ENCODE results near the gene ODAD4. TPM values are rescaled to one million over a fixed set of nuclear protein-coding genes. Genes with fewer than 3 reads are reported as not detected.

Gene ODAD4
- total RNA-seq, 1 donor from 2014 or later: 0.98 TPM

DNA sequence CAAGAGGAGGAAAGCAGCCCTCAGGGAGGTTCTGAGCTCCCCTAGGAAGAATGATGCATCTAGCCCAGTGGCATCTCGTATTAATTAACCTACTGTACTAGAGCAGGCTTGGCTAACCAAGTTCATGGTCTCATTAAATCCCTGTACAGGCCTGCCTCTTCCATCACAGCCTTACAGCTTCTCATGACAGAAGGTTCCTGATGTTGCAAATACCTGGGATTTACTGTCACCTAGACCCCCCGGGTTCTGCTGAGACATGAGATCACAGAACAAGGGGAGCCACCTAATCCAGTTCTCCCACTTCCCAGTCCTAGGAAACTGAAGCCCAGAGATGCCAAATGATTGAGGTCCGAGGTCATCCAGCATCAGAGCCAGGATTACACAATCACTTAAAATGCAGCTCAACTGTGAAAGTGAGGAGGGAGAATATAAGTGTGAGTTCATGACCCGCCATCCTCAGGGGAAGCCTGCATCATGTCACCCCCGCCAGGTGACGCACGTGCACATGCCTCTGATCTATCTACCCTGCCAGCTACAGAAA, 35.6 kb upstream of the ODAD4 start:
- H3K27me3 ChIP-seq (ENCODE audit: insufficient read depth, low read length): no peaks in the 10 kb centered on the region
- H3K27ac ChIP-seq (ENCODE audit: low read depth, low read length): peak overlapping the region; percentile 61
- peak overlapping the region; percentile 16 for H3K4me2 ChIP-seq (ENCODE audit: low read length)
- H2AFZ ChIP-seq (ENCODE audit: low read depth, low read length): no peak overlapping the region
- no peak overlapping the region for H3K4me3 ChIP-seq (ENCODE audit: insufficient read depth, low read depth, low read length)
- Mint-ChIP-seq H3K4me3 (ENCODE audit: unreplicated experiment) (peak overlapping the region; percentile 62), H3K27me3 (ENCODE audit: low read depth, unreplicated experiment) (no peaks in the 10 kb centered on the region), H3K36me3 (ENCODE audit: low read depth, unreplicated experiment) (peaks cover 22% of the 10 kb centered on the region), H3K9me3 (ENCODE audit: unreplicated experiment) (no peaks in the 10 kb centered on the region), H3K4me1 (ENCODE audit: low read depth, unreplicated experiment) (peaks cover 21% of the 10 kb centered on the region), H3K27ac (ENCODE audit: unreplicated experiment) (peak overlapping the region; percentile 89)
- H3K79me2 ChIP-seq (ENCODE audit: insufficient read depth, low read length): peaks cover 50% of the 10 kb centered on the region
- FAIRE-seq (peak; percentile 13), DNase-seq (ENCODE audit: low read depth) (peak; percentile 72)
- peaks cover 84% of the 10 kb centered on the region for H4K20me1 ChIP-seq (ENCODE audit: insufficient read depth, low read length)
- TF ChIP-seq, protein P1, sequence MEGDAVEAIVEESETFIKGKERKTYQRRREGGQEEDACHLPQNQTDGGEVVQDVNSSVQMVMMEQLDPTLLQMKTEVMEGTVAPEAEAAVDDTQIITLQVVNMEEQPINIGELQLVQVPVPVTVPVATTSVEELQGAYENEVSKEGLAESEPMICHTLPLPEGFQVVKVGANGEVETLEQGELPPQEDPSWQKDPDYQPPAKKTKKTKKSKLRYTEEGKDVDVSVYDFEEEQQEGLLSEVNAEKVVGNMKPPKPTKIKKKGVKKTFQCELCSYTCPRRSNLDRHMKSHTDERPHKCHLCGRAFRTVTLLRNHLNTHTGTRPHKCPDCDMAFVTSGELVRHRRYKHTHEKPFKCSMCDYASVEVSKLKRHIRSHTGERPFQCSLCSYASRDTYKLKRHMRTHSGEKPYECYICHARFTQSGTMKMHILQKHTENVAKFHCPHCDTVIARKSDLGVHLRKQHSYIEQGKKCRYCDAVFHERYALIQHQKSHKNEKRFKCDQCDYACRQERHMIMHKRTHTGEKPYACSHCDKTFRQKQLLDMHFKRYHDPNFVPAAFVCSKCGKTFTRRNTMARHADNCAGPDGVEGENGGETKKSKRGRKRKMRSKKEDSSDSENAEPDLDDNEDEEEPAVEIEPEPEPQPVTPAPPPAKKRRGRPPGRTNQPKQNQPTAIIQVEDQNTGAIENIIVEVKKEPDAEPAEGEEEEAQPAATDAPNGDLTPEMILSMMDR (IDR thresholded peaks at IDR 0.05; ENCODE audit: insufficient read depth, low read depth, low read length): no peak
- TF ChIP-seq EZH2 (IDR thresholded peaks at IDR 0.05; ENCODE audit: insufficient read depth, low read length): no peak
- H3K36me3 ChIP-seq (ENCODE audit: insufficient read depth, low read length): peaks cover 77% of the 10 kb centered on the region
- H3K9ac ChIP-seq (ENCODE audit: low read length): peak overlapping the region; percentile 16
- H3K4me1 ChIP-seq (ENCODE audit: insufficient read depth, low read length): peaks cover 14% of the 10 kb centered on the region
- H3K9me3 ChIP-seq (ENCODE audit: insufficient read depth, low read depth, low read length): no peaks in the 10 kb centered on the region

DNA sequence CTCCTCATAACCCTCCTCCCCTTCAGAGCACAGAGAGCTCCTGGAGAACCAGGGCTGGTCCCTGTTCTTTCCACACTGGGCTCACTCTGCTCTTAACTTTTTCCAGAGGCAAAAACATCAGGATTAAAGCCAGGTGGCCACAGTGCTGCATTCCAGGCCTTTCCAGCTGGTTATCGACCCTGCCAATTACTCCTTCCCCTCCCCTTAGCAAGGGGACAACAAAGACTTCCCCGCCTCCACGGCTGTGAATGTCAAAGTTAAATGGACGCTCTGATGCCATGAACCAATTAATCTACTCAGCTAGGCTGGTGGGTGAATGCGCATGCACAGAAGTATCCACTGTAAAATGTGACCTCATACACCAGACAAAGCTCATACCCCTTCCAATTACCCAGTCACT, 34.8 kb upstream of the ODAD4 start:
- Histone ChIP-seq H3K4me3 (ENCODE audit: insufficient read depth, low read depth, low read length) (no peak overlapping the region), H3K9ac (ENCODE audit: low read length) (peak overlapping the region; percentile 39), H4K20me1 (ENCODE audit: insufficient read depth, low read length) (peaks cover 86% of the 10 kb centered on the region), H3K4me1 (ENCODE audit: insufficient read depth, low read length) (peaks cover 14% of the 10 kb centered on the region), H3K79me2 (ENCODE audit: insufficient read depth, low read length) (peaks cover 51% of the 10 kb centered on the region), H3K4me2 (ENCODE audit: low read length) (peak overlapping the region; percentile 16), H3K27me3 (ENCODE audit: insufficient read depth, low read length) (no peaks in the 10 kb centered on the region), H3K36me3 (ENCODE audit: insufficient read depth, low read length) (peaks cover 78% of the 10 kb centered on the region), H3K9me3 (ENCODE audit: insufficient read depth, low read depth, low read length) (no peaks in the 10 kb centered on the region), H2AFZ (ENCODE audit: low read depth, low read length) (no peak overlapping the region), H3K27ac (ENCODE audit: low read depth, low read length) (peak overlapping the region; percentile 61)
- Mint-ChIP-seq H3K27ac (ENCODE audit: unreplicated experiment) (peak overlapping the region; percentile 89), H3K4me1 (ENCODE audit: low read depth, unreplicated experiment) (peaks cover 21% of the 10 kb centered on the region), H3K9me3 (ENCODE audit: unreplicated experiment) (no peaks in the 10 kb centered on the region), H3K4me3 (ENCODE audit: unreplicated experiment) (peak overlapping the region; percentile 30), H3K36me3 (ENCODE audit: low read depth, unreplicated experiment) (peaks cover 22% of the 10 kb centered on the region), H3K27me3 (ENCODE audit: low read depth, unreplicated experiment) (no peaks in the 10 kb centered on the region)
- FAIRE-seq: no peak
- TF ChIP-seq EZH2 (IDR thresholded peaks at IDR 0.05; ENCODE audit: insufficient read depth, low read length): no peak
- TF ChIP-seq, protein P1 (IDR thresholded peaks at IDR 0.05; ENCODE audit: insufficient read depth, low read depth, low read length): no peak
- DNase-seq (ENCODE audit: low read depth): peak; percentile 31

DNA sequence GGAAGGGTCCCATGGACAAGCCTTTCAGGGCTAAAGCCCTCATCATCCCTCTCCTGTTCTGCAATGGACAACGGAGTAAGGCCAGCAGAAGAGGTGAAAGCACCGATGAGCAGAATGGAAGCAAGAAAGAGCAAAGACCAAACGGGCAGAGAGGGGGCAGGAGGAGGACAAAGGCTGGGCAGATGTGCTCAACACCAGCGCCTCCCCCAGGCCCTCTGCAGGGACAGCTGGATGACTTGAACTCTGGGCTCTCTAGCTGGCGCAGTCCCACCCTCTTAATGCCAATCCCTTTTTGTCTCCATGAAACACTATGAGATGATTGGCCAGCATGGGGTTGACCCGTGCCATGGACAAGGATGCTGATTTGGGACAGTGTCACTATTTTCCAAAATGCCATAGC, 33.7 kb upstream of the ODAD4 start:
- Histone ChIP-seq H2AFZ (ENCODE audit: low read depth, low read length) (no peak overlapping the region), H3K36me3 (ENCODE audit: insufficient read depth, low read length) (peaks cover 79% of the 10 kb centered on the region), H3K4me3 (ENCODE audit: insufficient read depth, low read depth, low read length) (no peak overlapping the region), H3K4me2 (ENCODE audit: low read length) (no peak overlapping the region), H4K20me1 (ENCODE audit: insufficient read depth, low read length) (peaks cover 89% of the 10 kb centered on the region), H3K79me2 (ENCODE audit: insufficient read depth, low read length) (peaks cover 52% of the 10 kb centered on the region), H3K9ac (ENCODE audit: low read length) (no peak overlapping the region), H3K27ac (ENCODE audit: low read depth, low read length) (no peak overlapping the region), H3K9me3 (ENCODE audit: insufficient read depth, low read depth, low read length) (no peaks in the 10 kb centered on the region), H3K4me1 (ENCODE audit: insufficient read depth, low read length) (peaks cover 14% of the 10 kb centered on the region), H3K27me3 (ENCODE audit: insufficient read depth, low read length) (no peaks in the 10 kb centered on the region)
- no peak for FAIRE-seq
- no peak for TF ChIP-seq EZH2 (IDR thresholded peaks at IDR 0.05; ENCODE audit: insufficient read depth, low read length)
- TF ChIP-seq, protein P1 (IDR thresholded peaks at IDR 0.05; ENCODE audit: insufficient read depth, low read depth, low read length): no peak
- no peak for DNase-seq (ENCODE audit: low read depth)
- H3K4me3 Mint-ChIP-seq (ENCODE audit: unreplicated experiment): no peak overlapping the region
- H3K9me3 Mint-ChIP-seq (ENCODE audit: unreplicated experiment): no peaks in the 10 kb centered on the region
- H3K36me3 Mint-ChIP-seq (ENCODE audit: low read depth, unreplicated experiment): peaks cover 31% of the 10 kb centered on the region
- H3K27ac Mint-ChIP-seq (ENCODE audit: unreplicated experiment): peak overlapping the region; percentile 18
- no peaks in the 10 kb centered on the region for H3K27me3 Mint-ChIP-seq (ENCODE audit: low read depth, unreplicated experiment)
- H3K4me1 Mint-ChIP-seq (ENCODE audit: low read depth, unreplicated experiment): peaks cover 21% of the 10 kb centered on the region
